Endothelial cell of umbilical vein (primary cell): ENCODE data around the gene SPINT2. TPM values are rescaled to one million over a fixed set of nuclear protein-coding genes. Genes with fewer than 3 reads are reported as not detected.

ENCODE experiments used
- Bru-seq: library from RNA; stranded (reverse); fragments of 400-500 nt; gene quantifications from one replicate; lab custom pipeline; 2021; lab: Mats Ljungman, UMichigan
- BruChase-seq, 2 experiments: library from RNA; stranded (reverse); fragments of 400-500 nt; gene quantifications; one replicate each; lab custom pipeline; 2021; lab: Mats Ljungman, UMichigan
- BruUV-seq: library from RNA; stranded (reverse); fragments of 400-500 nt; replicated peaks from 2 replicates; lab custom pipeline; 2021; lab: Mats Ljungman, UMichigan
- CTCF ChIA-PET: fragments of 300-600, 350-600 bp; sonication (Branson Sonifier 250); formaldehyde crosslinking; loops from one replicate; lab custom pipeline; 2021; ENCODE audit warnings: antibody characterized with exemption, inconsistent platforms; lab: Charles Lee
- POLR2A ChIA-PET: fragments of 300-600, 350-600 bp; sonication (Branson Sonifier 250); formaldehyde crosslinking; loops from one replicate; lab custom pipeline; 2021; ENCODE audit warnings: antibody characterized with exemption, inconsistent platforms; lab: Charles Lee
- DNase-seq: peaks from one replicate; pipeline ENCODE4 v3.0.0-alpha.2; 2011; ENCODE audit warnings: low read depth, low spot score
- FAIRE-seq: peaks from 2 replicates; lab custom pipeline; 2011; peaks lifted over from hg19 to GRCh38; lab: Jason Lieb, UNC
- H2AFZ ChIP-seq: 2 replicates; pipeline ENCODE4 v1.6.0; 2012; ENCODE audit warnings: low read depth, low read length, control low read depth, inconsistent platforms
- H3K27ac ChIP-seq: 2 replicates; pipeline ENCODE4 v1.5.1; 2011; ENCODE audit warnings: low read depth, mild to moderate bottlenecking, control low read depth, low read length, moderate library complexity; ENCODE audit not compliant: insufficient read depth
- H3K27me3 ChIP-seq, 2 experiments: 2 replicates each; pipeline versions ENCODE4 v1.6.0 to v1.6.1; 2011; ENCODE audit warnings: low read length in 2 of 2, mixed read lengths in 1 of 2; ENCODE audit not compliant: control insufficient read depth in 2 of 2, insufficient read depth in 2 of 2
- H3K36me3 ChIP-seq, 2 experiments: 2 replicates in 1 of 2; 3 replicates in 1 of 2; pipeline ENCODE4 v1.5.1; 2011; ENCODE audit warnings: low read length in 2 of 2, mild to moderate bottlenecking in 1 of 2, moderate library complexity in 1 of 2; ENCODE audit not compliant: control insufficient read depth in 2 of 2, insufficient read depth in 2 of 2; ENCODE audit errors: extremely low read depth in 1 of 2
- H3K4me1 ChIP-seq: 3 replicates; pipeline ENCODE4 v1.5.1; 2011; ENCODE audit warnings: mild to moderate bottlenecking, low read length; ENCODE audit not compliant: control insufficient read depth, insufficient read depth; ENCODE audit errors: extremely low read depth
- H3K4me2 ChIP-seq: 2 replicates; pipeline ENCODE4 v1.6.1; 2011; ENCODE audit warnings: low read length, control low read depth, mixed read lengths; ENCODE audit not compliant: insufficient read depth
- H3K4me3 ChIP-seq, 3 experiments: fragments of 200-600 bp in 1 of 3; sonication (generic), shearing (Covaris generic) in 1 of 3; replicated peaks in 1 of 3; 2 replicates each; pipeline ENCODE4 v1.5.1; 2011 to 2016; ENCODE audit warnings: control low read depth in 3 of 3, low read length in 3 of 3, mild to moderate bottlenecking in 2 of 3, inconsistent platforms in 1 of 3, low read depth in 1 of 3, moderate library complexity in 1 of 3; ENCODE audit not compliant: insufficient read depth in 1 of 3
- H3K79me2 ChIP-seq: 2 replicates; pipeline ENCODE4 v1.6.0; 2012; ENCODE audit warnings: low read length, inconsistent platforms; ENCODE audit not compliant: control insufficient read depth, insufficient read depth
- H3K9ac ChIP-seq: replicated peaks from 2 replicates; pipeline ENCODE3; 2011; ENCODE audit warnings: low read length, control low read depth; ENCODE audit not compliant: insufficient read depth; ENCODE audit errors: extremely low read depth
- H3K9me1 ChIP-seq: replicated peaks from 3 replicates; pipeline ENCODE4 v1.6.0; 2011; ENCODE audit warnings: mild to moderate bottlenecking, low read length; ENCODE audit not compliant: control insufficient read depth, insufficient read depth; ENCODE audit errors: extremely low read depth
- H3K9me3 ChIP-seq: replicated peaks from 2 replicates; pipeline ENCODE4 v1.5.1; 2012; ENCODE audit warnings: low read length, inconsistent platforms; ENCODE audit not compliant: control insufficient read depth, insufficient read depth
- H4K20me1 ChIP-seq: replicated peaks from 2 replicates; pipeline ENCODE3; 2011; ENCODE audit warnings: mild to moderate bottlenecking, low read length; ENCODE audit not compliant: control insufficient read depth, insufficient read depth; ENCODE audit errors: extremely low read depth
- EZH2 ChIP-seq: IDR thresholded peaks from 2 replicates; pipeline ENCODE4 v1.6.1; 2012; ENCODE audit warnings: borderline replicate concordance, low read depth, mild to moderate bottlenecking, moderate library complexity, low read length, inconsistent platforms; ENCODE audit not compliant: severe bottlenecking
- FOS ChIP-seq: IDR thresholded peaks from 2 replicates; pipeline ENCODE4 v1.6.1; 2011; ENCODE audit warnings: mild to moderate bottlenecking, low read length, moderate library complexity, borderline replicate concordance; ENCODE audit not compliant: insufficient read depth
- GATA2 ChIP-seq: IDR thresholded peaks from 2 replicates; pipeline ENCODE4 v1.7.0; 2011; ENCODE audit warnings: low read depth, mild to moderate bottlenecking, moderate library complexity, mixed read lengths, low read length; ENCODE audit not compliant: insufficient read length, insufficient read depth
- JUN ChIP-seq: IDR thresholded peaks from 2 replicates; pipeline ENCODE4 v1.6.1; 2011; ENCODE audit warnings: borderline replicate concordance, low read depth; ENCODE audit not compliant: insufficient read length, insufficient read depth
- MYC ChIP-seq: IDR thresholded peaks from one replicate; pipeline ENCODE4 v1.6.1; 2011; ENCODE audit warnings: mild to moderate bottlenecking, low read depth, low read length
- POLR2A ChIP-seq: IDR thresholded peaks from 2 replicates; pipeline ENCODE4 v1.6.1; 2012; ENCODE audit warnings: low read depth, mild to moderate bottlenecking, control low read depth, low read length
- POLR2AphosphoS5 ChIP-seq: IDR thresholded peaks from 2 replicates; pipeline ENCODE4 v1.6.1; 2012; ENCODE audit warnings: low read depth, mild to moderate bottlenecking, control low read depth, low read length, moderate library complexity; ENCODE audit not compliant: insufficient read depth
- dilution Hi-C: fragments of 300-500 bp; cut with MboI; formaldehyde crosslinking; loops from one replicate; pipeline ENCODE4 v1.15.0; 2019; ENCODE audit warnings: low sequenced_read_pairs; ENCODE audit not compliant: extremely low pct_ligation_motif_present
- intact Hi-C: fragments of 100-400 bp; cut with micrococcal nuclease; formaldehyde crosslinking; loops from one replicate; pipeline ENCODE4 v1.10.0; 2022
- long read RNA-seq: library from polyadenylated mRNA; stranded (forward); transcript quantifications from one replicate; pipeline ENCODE4 v2.0.0, GENCODE V29; 2021
- polyA minus RNA-seq, 3 experiments: library from RNA; depleted of rRNA, polyadenylated mRNA; stranded (reverse); fragments of >200 nt; gene quantifications; 1 replicate in 1 of 3; 2 replicates in 2 of 3; pipeline ENCODE4 v1.2.3, GENCODE V29; 2011
- polyA plus RNA-seq, 4 experiments: library from polyadenylated mRNA; depleted of rRNA in 3 of 4; stranded (reverse) in 3 of 4; unstranded in 1 of 4; fragments of >200 nt; gene quantifications; 2 replicates each; pipeline versions ENCODE4 v1.2.1 to v1.2.3, GENCODE V29; 2011 to 2012; ENCODE audit warnings: missing spikeins in 1 of 4
- total RNA-seq: library from RNA; stranded (reverse); gene quantifications from 2 replicates; pipeline ENCODE4 v1.2.3, GENCODE V29; 2021
- TF ChIP-seq, protein P1 (sequence below), 2 donors: IDR thresholded peaks; 1 replicate in 1 of 2; 2 replicates in 1 of 2; pipeline ENCODE4 v1.5.1; 2011; ENCODE audit warnings: low read length in 2 of 2, mild to moderate bottlenecking in 2 of 2, moderate library complexity in 2 of 2, control low read depth in 1 of 2, inconsistent platforms in 1 of 2, low read depth in 1 of 2; ENCODE audit not compliant: insufficient read depth in 1 of 2; ENCODE audit errors: extremely low read depth in 1 of 2
- TF ChIP-seq, protein P2 (sequence below): IDR thresholded peaks from 2 replicates; pipeline ENCODE4 v1.6.1; 2011; ENCODE audit not compliant: insufficient read depth, insufficient read length

The SPINT2 gene, protein sequence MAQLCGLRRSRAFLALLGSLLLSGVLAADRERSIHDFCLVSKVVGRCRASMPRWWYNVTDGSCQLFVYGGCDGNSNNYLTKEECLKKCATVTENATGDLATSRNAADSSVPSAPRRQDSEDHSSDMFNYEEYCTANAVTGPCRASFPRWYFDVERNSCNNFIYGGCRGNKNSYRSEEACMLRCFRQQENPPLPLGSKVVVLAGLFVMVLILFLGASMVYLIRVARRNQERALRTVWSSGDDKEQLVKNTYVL
- total RNA-seq (20.1 and 46.6 TPM in 2 replicates), polyA plus RNA-seq (23.9 and 28.9 TPM in 2 replicates), polyA minus RNA-seq (9.6 and 13.0 TPM in 2 replicates), Bru-seq, nascent RNA (percentile 44 among the genes with signal in this experiment), BruChase-seq, experiment 1, labeled RNA remaining after a 6-hour chase (percentile 28 among the genes with signal in this experiment), BruChase-seq, experiment 2, labeled RNA remaining after a 2-hour chase (percentile 25 among the genes with signal in this experiment)
- polyA plus RNA-seq (2011; cell fraction: cytosol; rRNA removed): 14.4 and 20.2 TPM in 2 replicates
- 6.2 and 9.5 TPM in 2 replicates for polyA plus RNA-seq (2011; cell fraction: nucleus; rRNA removed)
- 1.2 and 2.5 TPM in 2 replicates for polyA plus RNA-seq (2012)
- 4.6 TPM for polyA minus RNA-seq (2011; cell fraction: cytosol; rRNA and poly(A)+ RNA removed)
- 1.3 and 2.5 TPM in 2 replicates for polyA minus RNA-seq (2011; cell fraction: nucleus; rRNA and poly(A)+ RNA removed)
- long read RNA-seq, transcript SPINT2-201 (7 exons, 1,802 nt): major isoform, 78 of 85 reads
- long read RNA-seq, partial matches to known transcripts: 6 of 85 reads
- long read RNA-seq, other reads (novel, unspliced or antisense): 1 of 85 reads

DNA sequence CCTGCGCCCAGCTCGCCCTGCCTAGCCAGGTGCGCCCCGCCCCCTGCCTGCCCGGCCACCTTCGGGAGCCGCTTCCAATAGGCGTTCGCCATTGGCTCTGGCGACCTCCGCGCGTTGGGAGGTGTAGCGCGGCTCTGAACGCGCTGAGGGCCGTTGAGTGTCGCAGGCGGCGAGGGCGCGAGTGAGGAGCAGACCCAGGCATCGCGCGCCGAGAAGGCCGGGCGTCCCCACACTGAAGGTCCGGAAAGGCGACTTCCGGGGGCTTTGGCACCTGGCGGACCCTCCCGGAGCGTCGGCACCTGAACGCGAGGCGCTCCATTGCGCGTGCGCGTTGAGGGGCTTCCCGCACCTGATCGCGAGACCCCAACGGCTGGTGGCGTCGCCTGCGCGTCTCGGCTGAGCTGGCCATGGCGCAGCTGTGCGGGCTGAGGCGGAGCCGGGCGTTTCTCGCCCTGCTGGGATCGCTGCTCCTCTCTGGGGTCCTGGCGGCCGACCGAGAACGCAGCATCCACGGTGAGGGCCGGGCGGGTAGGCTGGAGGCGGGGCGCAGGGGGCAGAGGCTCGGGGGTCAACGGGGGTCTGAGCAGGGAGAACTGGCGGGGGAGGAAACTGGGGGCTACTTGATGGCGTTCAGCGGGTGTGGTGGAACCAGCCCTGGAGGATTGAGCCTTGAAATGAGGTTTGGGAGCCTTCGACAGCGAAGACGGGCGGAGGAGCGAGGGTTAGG lies at the start of gene SPINT2:
SPINT2 (plus strand) TSS at position 88 of the 727 bp plus-strand sequence; CDS start at position 408, 320 bp downstream.
- Histone ChIP-seq H3K9ac (peak within 1 kb of the TSS; percentile 29), H3K9me3 (no peaks in the 10 kb centered on the region), H3K79me2 (no peaks in the 10 kb centered on the region), H3K4me2 (peak within 1 kb of the TSS; percentile 72), H4K20me1 (no peaks in the 10 kb centered on the region), H3K27ac (no peak within 1 kb of the TSS), H3K4me3 (peak within 1 kb of the TSS; percentile 14 to 47 (median 34)), H3K36me3 (no peaks in the 10 kb centered on the region), H2AFZ (peak within 1 kb of the TSS; percentile 39), H3K27me3 (no peaks in the 10 kb centered on the region), H3K9me1 (no peaks in the 10 kb centered on the region), H3K4me1 (peaks cover 20% of the 10 kb centered on the region)
- TF ChIP-seq EZH2: no peak
- TF ChIP-seq JUN: no peak
- TF ChIP-seq, protein P1, sequence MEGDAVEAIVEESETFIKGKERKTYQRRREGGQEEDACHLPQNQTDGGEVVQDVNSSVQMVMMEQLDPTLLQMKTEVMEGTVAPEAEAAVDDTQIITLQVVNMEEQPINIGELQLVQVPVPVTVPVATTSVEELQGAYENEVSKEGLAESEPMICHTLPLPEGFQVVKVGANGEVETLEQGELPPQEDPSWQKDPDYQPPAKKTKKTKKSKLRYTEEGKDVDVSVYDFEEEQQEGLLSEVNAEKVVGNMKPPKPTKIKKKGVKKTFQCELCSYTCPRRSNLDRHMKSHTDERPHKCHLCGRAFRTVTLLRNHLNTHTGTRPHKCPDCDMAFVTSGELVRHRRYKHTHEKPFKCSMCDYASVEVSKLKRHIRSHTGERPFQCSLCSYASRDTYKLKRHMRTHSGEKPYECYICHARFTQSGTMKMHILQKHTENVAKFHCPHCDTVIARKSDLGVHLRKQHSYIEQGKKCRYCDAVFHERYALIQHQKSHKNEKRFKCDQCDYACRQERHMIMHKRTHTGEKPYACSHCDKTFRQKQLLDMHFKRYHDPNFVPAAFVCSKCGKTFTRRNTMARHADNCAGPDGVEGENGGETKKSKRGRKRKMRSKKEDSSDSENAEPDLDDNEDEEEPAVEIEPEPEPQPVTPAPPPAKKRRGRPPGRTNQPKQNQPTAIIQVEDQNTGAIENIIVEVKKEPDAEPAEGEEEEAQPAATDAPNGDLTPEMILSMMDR (IDR thresholded peaks at IDR 0.05; ENCODE audit: extremely low read depth in 1 of 2, insufficient read depth in 1 of 2, low read depth in 1 of 2, low read length in 2 of 2): no peak
- TF ChIP-seq FOS: no peak
- TF ChIP-seq POLR2A: no peak
- TF ChIP-seq POLR2AphosphoS5: no peak
- no peak for TF ChIP-seq GATA2
- TF ChIP-seq, protein P2, sequence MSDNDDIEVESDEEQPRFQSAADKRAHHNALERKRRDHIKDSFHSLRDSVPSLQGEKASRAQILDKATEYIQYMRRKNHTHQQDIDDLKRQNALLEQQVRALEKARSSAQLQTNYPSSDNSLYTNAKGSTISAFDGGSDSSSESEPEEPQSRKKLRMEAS: no peak
- TF ChIP-seq MYC: no peak
- dilution Hi-C loops: no loop called here
- DNase-seq: no peak
- no peak for FAIRE-seq
- no TSS peak for BruUV-seq
- intact Hi-C loops: loop anchor here (2.0 kb wide), 1 partner anchor 52 kb away; no protein-coding TSS in a partner anchor
- CTCF ChIA-PET: interaction anchor here (0.7 to 1.7 kb wide), 3 partner anchors 9 to 54 kb away, joined by 3 to 14 read pairs (median 3); partner anchors contain the start of gene PPP1R14A
- POLR2A ChIA-PET: interaction anchor here (0.6 kb wide), 1 partner anchor 25 kb away, joined by 6 read pairs; no protein-coding TSS in a partner anchor
